GM19023 (cell line): ENCODE measurements around the gene C20orf204.
"Not testable (repeated sequence)": the region's sequence is repeated elsewhere in the genome, so short reads cannot be mapped to it uniquely, and the experiment has no call there.

ENCODE experiments used
- ATAC-seq: cut with Tn5 transposase; IDR thresholded peaks from one replicate; pipeline ENCODE4 v1.9.1; 2021; ENCODE audit warnings: mild to moderate bottlenecking, moderate library complexity; ENCODE audit not compliant: unreplicated experiment

C20orf204 gene

DNA sequence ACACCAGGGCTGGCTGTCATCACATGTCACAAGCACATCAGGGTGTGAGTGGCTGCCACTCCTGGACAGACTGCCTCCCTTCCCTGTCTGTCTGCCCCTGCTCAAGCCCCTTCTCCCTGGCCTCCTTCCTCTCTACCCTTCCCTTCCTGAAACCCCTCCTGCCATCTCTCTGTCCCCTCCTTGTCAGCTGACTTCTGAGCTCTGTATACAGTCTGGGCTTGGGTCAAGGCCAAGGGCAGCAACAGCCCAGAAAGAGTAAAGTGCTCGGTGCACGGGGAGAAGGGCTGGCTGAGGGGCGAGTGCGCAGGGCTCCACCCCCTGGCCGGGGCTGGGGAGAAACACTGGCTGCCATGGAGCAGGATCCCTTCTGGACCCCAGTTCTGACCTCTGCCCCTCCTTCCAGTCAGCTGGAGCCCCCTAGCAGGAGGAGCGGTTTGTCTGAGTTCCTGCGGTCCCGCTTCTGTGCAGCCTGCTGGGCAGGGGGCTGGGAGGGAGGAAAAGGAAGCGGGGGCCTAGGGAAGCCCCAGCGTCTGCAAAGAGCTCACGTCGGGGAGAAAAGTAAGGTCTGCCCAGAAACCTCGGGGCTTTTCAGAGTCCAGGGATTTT lies 46.2 kb downstream of the C20orf204 start:
- ATAC-seq = no peak

DNA sequence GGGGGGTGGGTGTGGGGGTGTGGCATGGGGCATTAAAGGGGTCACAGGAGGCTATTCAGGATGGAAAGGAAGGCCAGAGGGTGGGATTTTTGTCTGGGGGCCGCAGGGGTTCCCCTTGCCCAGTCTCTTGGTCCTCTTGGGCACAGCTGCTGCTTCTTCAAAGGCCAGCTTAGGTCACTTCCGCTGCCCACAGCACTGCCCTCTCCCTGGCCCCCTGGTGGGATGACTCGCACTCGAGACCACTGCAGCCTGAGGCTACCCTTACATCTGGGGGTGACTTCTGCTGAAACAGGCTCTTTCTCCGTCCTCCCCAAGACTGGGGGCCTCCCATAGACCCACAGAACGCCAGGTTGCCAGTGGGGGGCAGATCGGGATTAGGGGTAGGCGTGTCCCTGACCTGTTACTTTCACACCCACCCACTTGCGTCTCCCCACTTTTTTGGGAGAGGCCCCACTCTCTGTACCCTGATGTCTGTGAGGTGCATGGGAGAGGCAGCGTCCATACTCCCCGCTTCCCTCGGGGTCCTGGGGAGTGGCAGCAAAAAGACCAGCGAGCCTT lies 46.9 kb downstream of the C20orf204 start:
- ATAC-seq = no peak

DNA sequence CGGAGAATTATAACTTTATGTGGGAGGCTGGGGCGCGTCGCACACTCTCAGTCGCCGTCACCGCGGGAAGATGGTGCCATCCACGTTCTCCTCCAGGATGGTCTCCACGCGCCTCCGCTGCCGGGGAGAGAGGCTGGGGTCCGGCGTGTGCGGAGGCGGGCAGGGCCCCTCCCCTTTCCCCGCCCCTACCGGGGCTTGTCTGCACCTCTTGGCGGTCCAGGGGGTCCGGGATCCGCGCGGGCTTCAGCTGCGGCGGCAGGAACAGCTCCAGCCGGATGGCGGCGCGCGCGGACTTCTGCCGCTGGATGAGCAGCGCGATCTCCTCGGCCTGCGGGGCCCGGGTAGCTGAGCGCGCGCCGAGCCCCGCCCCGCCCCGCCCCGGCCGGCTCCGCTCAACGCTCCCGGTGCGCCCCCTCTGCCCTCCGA lies 47.4 kb downstream of the C20orf204 start:
- ATAC-seq = no peak

DNA sequence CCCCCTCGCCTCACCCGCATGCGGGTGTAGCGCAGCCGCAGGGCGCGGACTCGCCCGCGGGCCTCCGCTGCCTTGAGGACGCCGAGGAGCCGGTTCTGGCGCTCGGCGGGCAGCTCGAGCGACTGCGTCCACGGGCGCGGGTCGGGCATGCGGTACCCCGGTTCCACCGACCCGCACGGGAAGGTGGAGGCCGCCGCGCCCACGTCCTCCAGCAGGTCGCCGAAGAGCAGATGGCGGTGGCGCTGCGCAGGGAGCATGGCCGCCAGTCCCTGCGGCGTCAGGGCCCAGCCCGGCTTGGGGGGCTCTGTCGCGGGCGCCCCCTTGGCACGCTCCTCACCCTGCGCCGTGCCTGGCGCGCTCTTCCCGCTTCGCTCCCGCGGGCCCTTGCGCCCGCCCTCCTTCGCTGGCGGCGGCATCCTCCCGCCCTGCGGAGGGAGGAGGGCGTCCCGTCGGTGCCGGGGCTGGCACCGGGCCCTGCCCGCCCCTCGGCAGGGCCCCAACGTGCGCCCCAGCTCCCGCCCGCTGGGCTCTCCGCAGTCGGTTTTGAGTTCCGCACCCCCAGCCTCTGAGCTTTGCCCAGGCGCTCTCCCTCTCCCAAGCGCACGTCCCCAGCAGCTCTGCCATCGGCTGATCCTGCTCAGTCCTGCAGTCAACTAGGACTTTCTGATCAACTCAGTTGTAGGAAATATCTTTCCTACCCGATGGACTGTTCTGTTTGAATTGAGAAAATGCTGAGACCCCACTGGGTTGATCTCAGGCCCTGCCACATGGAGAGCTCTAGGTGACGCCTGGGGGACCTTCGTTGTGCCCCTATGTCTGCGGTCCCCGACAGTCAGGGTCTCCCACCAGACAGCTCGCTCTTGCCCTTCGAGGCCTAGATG lies 48.1 kb downstream of the C20orf204 start, which contains the start of gene LKAAEAR1:
LKAAEAR1 (minus strand) TSS at position 595 of the 881 bp plus-strand sequence; CDS start at position 416, 179 bp downstream.
- no peak for ATAC-seq

DNA sequence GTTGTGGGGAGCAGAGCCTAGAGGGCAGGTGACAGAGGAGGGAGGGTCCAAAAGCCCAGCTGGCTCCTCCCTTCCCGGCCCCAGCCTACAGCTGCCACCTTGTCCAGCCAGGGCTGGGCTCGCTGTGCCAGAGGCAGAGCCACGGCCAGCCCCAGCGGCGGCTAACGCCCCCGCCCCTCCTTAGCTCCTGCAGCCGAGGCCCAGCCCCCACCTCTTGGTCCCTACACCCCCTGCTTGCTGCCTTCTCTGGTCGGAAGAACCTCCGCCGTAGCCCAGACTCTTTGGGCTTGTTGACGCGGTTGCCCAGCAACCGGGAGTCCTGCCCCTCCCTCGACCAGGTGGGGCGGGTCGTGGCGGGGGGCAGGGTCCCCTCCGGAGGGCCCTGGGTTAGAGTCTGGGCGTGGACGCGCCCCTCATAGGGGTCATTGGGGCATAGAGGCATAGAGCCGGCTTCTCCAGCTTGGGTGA lies 48.7 kb downstream of the C20orf204 start:
- ATAC-seq = no peak

GRCh38 chr20:64086801-64087200 lies 50.8 kb downstream of the C20orf204 start:
- ATAC-seq = no peak

DNA sequence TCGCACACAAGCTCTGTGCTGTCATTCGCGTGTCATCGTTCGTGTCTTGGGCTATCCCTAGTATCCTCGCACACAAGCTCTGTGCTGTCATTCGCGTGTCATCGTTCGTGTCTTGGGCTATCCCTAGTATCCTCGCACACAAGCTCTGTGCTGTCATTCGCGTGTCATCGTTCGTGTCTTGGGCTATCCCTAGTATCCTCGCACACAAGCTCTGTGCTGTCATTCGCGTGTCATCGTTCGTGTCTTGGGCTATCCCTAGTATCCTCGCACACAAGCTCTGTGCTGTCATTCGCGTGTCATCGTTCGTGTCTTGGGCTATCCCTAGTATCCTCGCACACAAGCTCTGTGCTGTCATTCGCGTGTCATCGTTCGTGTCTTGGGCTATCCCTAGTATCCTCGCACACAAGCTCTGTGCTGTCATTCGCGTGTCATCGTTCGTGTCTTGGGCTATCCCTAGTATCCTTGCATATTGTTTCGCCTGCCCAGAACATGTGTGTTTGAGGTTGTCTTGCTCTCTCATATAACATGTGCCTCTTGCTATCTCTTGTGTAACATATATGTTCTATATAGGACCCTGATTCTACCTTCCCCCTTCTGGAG lies 51.3 kb downstream of the C20orf204 start:
- not testable (repeated sequence) for ATAC-seq

DNA sequence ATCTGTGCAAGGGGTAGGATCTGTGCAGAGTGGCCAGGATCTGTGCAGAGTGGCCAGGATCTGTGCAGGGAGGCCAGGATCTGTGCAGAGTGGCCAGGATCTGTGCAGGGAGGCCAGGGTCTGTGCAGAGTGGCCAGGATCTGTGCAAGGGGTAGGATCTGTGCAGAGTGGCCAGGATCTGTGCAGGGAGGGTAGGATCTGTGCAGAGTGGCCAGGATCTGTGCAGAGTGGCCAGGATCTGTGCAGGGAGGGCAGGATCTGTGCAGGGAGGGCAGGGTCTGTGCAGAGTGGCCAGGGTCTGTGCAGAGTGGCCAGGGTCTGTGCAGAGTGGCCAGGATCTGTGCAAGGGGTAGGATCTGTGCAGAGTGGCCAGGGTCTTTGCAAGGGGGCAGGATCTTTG lies 52.6 kb downstream of the C20orf204 start:
- not testable (repeated sequence) for ATAC-seq
